ENCODE measurements around the gene MANEAL.

MANEAL gene

GRCh38 chr1:37782491-37782890 is 11.2 kb upstream of the MANEAL start:
- DNase-seq (ENCODE audit: low spot score) = no peak

- DNase-seq (ENCODE audit: low spot score) = no peak
Measured at GRCh38 chr1:37792943-37793686, 532 bp upstream of the MANEAL start.

DNA sequence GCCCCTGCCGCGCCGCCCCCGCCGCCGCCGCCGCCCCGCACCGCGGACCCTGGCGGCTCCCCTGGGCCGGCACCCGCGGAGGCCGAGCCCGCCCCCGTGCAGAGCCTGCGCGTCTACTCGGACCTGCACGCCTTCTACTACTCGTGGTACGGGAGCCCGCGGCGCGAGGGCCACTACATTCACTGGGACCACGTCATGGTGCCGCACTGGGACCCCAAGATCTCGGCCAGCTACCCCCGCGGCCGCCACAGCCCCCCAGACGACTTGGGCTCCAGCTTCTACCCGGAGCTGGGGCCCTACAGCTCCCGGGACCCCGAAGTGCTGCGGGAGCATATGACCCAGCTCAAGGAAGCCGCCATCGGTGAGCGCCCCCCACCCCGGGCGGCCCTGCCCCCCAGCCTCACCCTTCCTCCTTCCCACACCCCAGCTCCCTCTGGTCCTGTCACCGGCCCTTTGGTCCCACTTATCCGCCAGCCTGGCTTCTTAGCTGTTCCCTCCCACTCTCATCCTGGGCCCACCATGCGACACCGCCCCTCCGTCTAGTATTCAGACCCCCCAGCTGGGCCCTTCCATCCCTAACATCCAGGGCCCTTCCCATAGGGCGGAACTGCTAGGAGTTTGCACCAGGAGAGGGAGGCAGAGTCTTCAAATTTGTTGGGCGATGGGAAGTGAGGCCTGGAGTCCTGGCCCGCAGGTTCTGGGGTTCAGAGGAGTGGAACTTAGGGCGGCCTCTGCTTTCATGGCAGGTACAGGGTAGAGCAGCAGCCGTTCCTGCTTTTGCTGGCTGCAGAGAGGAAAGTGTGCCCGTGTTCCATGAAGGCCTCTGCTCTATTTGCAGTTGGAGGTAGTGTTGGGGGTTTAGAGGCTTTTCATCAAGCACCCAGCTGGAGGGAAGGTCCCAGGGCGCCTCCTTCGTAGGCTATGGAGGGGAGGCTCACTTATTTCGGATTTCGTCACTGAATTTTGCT is 1.0 kb downstream of the MANEAL start:
- DNase-seq (ENCODE audit: low spot score) = no peak

DNA sequence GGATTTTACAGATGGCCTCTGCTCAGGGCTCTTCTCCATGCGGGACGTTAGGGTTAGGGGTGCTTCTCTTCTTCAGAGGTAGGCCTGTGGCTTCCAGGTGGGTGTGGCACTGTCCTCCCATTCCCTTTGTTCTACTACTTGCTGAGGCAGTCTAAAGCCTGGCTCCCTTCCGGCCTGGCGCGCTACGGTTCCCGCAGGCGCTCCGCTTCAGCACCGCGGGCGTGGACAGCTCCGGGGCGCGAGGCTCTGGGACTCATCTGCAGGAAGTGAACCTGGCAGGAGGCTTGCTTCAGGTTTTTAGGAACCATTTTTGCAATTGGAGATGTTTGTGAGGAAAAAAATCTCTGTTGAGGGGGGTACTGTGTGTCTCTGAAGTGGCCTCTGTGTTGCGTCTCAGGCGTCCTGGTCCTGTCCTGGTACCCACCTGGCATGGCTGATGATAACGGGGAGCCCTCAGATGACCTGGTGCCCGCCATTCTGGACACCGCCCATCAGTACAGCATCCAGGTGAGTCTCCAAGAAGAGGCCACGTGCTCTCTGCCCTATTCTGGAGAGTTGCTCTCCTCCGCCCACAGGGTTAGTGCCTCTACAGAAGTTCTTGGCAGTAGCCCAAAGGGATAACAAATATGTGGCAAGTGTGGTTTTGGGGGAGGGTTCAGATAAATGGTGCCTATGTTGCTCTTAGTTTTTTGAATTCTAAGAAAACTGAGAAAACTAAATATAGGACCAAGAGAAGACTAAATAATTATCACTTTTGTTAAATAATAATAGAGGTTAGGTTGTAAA is 1.9 kb downstream of the MANEAL start:
- no peak for DNase-seq (ENCODE audit: low spot score)

GRCh38 chr1:37797750-37798345 is 4.2 kb downstream of the MANEAL start:
- DNase-seq (ENCODE audit: low spot score) = no peak

DNA sequence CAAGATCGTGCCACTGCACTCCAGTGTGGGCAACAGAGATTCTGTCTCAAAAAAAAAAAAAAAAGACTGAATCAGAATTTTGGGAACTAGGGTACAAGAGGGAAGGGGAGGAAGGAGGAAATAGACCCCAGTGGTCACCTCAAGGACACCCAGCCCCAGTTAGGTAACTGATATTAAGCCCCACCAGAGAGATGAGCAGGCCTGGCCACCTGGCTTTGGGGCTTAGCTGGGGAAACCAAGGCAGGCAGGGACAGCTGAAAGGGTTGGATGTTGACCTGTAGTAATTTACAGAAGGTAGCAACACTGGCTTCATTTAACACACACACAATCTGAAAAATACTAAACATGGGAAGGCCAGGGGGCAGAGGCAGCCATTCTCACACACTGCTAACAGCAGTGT is 8.8 kb downstream of the MANEAL start:
- no peak for DNase-seq (ENCODE audit: low spot score)

- DNase-seq (ENCODE audit: low spot score) = no peak
Measured at GRCh38 chr1:37807220-37807554, 13.5 kb downstream of the MANEAL start.

GRCh38 chr1:37807555-37808368 is 14.1 kb downstream of the MANEAL start, which contains the start of the genes C1orf122 and YRDC:
TSS of gene C1orf122 (plus strand) at chr1:37807790. CDS start at chr1:37808405, 615 bp downstream.
TSS of gene YRDC (minus strand) at chr1:37808208. CDS start at chr1:37808180, 28 bp downstream.
- DNase-seq (ENCODE audit: low spot score) = peak; percentile 93

GRCh38 chr1:37808369-37809319 is 15.0 kb downstream of the MANEAL start:
- peak; percentile 96 for DNase-seq (ENCODE audit: low spot score)

DNA sequence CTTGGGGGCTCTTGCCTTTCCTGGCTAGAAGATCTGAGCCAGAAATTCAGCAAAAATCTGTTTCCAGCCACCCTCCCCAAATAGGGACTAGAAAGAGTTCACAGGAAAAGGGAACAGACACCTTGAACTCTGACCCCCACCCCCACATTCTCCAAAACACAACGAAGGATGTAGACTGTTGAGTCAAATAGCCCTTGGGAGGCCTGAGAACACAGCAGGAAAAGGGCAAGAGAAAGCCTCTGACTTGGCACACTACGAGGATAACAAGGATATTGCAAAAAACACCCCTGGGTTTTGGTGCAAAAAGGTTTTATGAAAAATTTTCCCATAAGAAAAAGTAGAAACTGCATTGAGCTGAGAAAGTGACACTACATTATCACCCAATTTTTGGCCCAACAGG is 16.3 kb downstream of the MANEAL start:
- no peak for DNase-seq (ENCODE audit: low spot score)

- DNase-seq (ENCODE audit: low spot score) = peak; percentile 86
Measured at GRCh38 chr1:37811027-37811655, 17.5 kb downstream of the MANEAL start.

- no peak for DNase-seq (ENCODE audit: low spot score)
Measured at GRCh38 chr1:37813529-37814145, 20.0 kb downstream of the MANEAL start.

- DNase-seq (ENCODE audit: low spot score) = peak; percentile 74
Measured at GRCh38 chr1:37814252-37814651, 20.6 kb downstream of the MANEAL start.

DNA sequence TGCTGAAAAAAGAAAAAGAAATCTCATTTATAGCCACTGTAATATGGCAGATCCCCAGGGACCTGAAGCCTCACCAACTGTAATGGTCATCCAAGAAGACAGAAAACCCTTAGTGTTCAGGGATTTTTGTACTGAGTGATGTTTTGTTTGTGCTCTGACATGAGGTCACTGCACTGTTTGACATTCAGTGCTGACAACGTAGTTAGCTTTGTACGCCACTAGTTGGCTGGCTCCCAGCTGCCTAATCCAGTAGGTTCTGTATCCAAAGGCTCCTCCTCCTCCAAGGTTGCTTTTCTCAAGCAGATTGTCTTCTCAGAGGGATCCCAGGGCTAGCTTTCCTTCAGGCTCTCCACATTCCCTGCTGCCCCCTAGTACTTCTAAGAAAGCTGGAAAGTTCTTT is 23.8 kb downstream of the MANEAL start:
- peak; percentile 87 for DNase-seq (ENCODE audit: low spot score)

GRCh38 chr1:37821481-37821880 is 27.8 kb downstream of the MANEAL start:
- DNase-seq (ENCODE audit: low spot score) = no peak

DNA sequence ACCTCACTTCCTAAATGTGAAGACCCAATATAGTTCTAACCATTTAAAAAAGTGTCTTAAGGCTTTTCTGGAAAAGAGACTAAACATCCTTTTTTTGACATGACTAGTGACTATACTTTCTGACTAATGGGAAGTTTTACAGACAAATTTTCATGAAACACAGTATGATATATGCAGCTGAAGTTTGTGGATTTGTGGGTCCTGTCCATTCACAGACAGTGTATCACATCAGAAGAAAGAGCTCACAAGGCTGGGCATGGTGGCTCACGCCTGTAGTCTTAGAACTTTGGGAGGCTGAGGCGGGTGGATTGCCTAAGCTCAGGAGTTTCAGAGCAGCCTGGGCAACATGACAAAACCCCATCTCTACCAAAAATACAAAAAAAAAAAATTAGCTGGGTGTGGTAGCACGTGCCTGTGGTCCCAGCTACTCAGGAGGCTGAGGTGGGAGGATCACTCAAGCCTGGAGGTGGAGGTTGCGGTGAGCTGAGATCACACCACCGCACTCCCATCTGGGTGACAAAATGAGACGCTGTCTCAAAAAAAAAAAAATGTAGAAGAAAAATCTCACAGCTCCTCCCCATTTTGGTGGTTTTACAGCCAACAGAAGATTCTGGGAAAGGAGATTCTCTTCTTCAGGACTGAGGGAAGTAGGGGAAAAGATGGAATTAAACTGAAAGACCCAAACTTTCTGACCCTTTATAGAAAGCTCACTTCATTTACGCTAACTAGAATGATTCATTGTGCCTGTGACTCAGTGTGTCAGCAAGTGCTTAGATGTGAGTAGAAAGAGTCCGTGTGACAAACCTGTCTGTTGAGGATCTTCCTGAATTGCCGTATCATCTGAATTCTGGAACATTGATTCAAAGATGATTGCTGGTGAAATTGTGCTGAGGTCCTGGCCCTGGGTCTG is 29.5 kb downstream of the MANEAL start:
- no peak for DNase-seq (ENCODE audit: low spot score)

GRCh38 chr1:37824001-37824400 is 30.4 kb downstream of the MANEAL start:
- no peak for DNase-seq (ENCODE audit: low spot score)

DNA sequence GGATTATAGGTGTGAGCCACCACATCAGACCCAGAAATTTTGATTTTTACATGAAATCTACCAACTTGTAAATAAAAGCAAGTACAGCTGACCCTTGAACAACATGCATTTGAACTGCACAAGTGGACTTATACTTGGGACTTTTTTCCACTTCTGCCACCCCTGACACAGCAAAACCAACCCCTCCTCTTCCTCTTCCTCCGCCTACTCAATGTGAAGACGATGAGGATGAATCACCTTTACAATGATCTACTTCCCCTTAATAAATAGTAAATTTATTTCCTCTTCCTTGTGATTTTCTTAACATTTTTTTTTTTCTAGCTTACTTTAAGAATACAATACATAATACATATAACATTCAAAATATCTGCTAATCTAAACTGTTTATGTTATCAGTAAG is 31.9 kb downstream of the MANEAL start:
- no peak for DNase-seq (ENCODE audit: low spot score)
